HG03571 (cell line): ENCODE data around the gene MED29.

Source experiments
- ATAC-seq: cut with Tn5 transposase; IDR thresholded peaks from one replicate; pipeline ENCODE4 v1.9.1; 2021; ENCODE audit not compliant: unreplicated experiment

MED29 gene

GRCh38 chr19:39397360-39398296 lies 6.5 kb downstream of the MED29 start:
- ATAC-seq = no peak

GRCh38 chr19:39398297-39398864 lies 7.2 kb downstream of the MED29 start:
- no peak for ATAC-seq

DNA sequence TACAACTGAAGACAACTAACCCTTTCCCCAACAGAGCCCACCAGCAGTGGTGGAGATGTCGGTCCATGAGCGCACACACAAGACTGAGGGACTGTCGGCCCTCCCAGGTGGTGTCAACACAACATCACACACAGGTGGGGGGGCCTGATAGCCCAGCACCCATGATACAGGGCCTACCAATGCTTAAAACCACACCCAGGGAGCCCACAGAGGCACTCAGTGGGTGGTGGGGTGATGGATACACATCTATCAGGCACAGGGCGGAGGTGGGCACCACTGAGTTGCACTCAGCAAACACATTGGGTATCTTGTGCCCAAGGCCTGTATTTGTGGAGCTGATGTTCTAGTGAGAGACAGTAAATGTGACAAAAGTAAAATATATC lies 8.5 kb downstream of the MED29 start:
- no peak for ATAC-seq

- no peak for ATAC-seq
Observed at GRCh38 chr19:39400061-39400460, 8.9 kb downstream of the MED29 start.

GRCh38 chr19:39401070-39401548 lies 9.9 kb downstream of the MED29 start:
- ATAC-seq = no peak

GRCh38 chr19:39401549-39402345 lies 10.6 kb downstream of the MED29 start:
- ATAC-seq = no peak

GRCh38 chr19:39402346-39403300 lies 11.4 kb downstream of the MED29 start:
- ATAC-seq = peak; percentile 21

- no peak for ATAC-seq
Observed at GRCh38 chr19:39403331-39404312, 12.4 kb downstream of the MED29 start.

- no peak for ATAC-seq
Observed at GRCh38 chr19:39405261-39405957, 14.2 kb downstream of the MED29 start.

DNA sequence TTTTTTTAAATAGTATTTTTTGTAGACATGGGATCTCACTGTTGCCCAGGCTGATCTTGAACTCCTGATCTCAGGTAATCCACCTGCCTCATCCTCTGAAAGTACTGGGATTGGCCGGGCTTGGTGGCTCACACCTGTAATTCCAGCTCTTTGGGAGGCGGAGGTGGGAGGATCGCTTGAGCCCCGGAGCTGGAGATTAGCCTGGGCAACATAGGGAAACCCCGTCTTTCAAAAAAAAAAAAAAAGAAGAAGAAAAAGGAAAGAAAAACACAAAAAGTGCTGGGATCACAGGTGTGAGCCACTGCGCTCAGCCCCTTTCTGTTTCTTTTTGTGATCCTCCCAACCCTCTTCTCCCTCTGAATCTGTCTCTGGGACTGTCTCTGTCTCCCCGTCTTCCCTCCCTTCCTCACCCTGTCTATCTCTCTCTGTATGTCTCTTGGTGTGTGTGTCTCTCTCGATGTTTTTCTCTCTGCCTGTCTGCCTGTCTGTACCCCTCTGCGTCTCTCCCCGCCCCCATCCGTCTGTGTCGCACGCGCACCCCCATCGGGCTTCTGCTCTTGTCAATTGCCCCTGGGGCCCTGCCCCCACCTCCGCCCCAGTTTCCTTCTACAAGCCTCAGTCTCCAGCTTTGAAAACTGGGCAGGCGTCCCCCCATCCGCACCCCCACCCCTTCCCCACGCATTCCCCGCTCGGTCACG lies 14.9 kb downstream of the MED29 start:
- no peak for ATAC-seq

- no peak for ATAC-seq
Observed at GRCh38 chr19:39406656-39407409, 15.7 kb downstream of the MED29 start, which contains the start of gene ZFP36. ZFP36 (plus strand) TSS chr19:39406847; CDS start chr19:39406905, 58 bp downstream.

GRCh38 chr19:39407410-39407659 lies 16.2 kb downstream of the MED29 start:
- ATAC-seq = no peak

- ATAC-seq = no peak
Observed at GRCh38 chr19:39407660-39408391, 16.6 kb downstream of the MED29 start.

DNA sequence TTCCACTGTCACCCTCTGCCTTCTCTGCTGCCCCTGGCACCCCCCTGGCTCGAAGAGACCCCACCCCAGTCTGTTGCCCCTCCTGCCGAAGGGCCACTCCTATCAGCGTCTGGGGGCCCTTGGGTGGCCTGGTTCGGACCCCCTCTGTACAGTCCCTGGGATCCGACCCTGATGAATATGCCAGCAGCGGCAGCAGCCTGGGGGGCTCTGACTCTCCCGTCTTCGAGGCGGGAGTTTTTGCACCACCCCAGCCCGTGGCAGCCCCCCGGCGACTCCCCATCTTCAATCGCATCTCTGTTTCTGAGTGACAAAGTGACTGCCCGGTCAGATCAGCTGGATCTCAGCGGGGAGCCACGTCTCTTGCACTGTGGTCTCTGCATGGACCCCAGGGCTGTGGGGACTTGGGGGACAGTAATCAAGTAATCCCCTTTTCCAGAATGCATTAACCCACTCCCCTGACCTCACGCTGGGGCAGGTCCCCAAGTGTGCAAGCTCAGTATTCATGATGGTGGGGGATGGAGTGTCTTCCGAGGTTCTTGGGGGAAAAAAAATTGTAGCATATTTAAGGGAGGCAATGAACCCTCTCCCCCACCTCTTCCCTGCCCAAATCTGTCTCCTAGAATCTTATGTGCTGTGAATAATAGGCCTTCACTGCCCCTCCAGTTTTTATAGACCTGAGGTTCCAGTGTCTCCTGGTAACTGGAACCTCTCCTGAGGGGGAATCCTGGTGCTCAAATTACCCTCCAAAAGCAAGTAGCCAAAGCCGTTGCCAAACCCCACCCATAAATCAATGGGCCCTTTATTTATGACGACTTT lies 17.4 kb downstream of the MED29 start:
- no peak for ATAC-seq

DNA sequence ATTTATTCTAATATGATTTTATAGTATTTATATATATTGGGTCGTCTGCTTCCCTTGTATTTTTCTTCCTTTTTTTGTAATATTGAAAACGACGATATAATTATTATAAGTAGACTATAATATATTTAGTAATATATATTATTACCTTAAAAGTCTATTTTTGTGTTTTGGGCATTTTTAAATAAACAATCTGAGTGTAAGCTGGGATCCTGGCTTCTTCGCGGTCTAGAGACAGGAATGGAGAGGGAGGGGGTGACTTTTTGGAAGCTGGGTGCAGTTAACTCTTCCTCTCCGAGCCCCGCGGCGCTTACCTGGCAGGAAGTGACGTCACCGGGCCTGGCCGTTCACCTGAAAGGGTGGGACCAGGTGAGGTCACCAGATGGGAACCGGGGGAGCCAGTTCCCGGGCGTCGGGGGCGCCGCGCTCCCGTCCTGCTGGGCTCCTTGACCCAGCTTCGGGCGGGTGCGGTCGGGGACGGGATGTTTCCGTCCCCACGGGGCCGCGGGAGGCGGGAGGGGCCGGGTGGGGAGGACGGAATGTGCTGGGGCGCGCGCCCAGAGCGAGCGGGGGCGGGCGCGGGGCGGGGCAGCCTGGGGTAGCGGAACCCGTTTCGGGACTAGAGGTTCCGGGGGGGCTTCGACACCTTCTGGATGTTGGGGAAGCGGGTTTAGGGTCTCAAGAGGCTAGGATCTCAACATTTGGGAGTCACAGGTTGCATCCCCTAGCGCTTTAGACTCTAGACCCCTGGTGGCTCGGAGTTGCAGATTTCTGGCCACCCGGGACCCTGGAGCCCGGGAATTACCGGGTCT lies 18.2 kb downstream of the MED29 start:
- no peak for ATAC-seq
